Trophoblast cell (in vitro differentiated cells and primary cell): Measurements from ENCODE around the gene WDR26. TPM values are rescaled to one million over a fixed set of nuclear protein-coding genes. Genes with fewer than 3 reads are reported as not detected.
"Not testable (repeated sequence)": the region's sequence is repeated elsewhere in the genome, so short reads cannot be mapped to it uniquely, and the experiment has no call there.

Experiments
- DNase-seq, 2 donors: peaks; one replicate each; pipeline ENCODE4 v3.0.0-alpha.2; 2016
- H2AFZ ChIP-seq: 2 replicates; pipeline ENCODE4 v1.6.1; 2013; ENCODE audit warnings: low read length, moderate library complexity, mild to moderate bottlenecking; ENCODE audit not compliant: insufficient read depth, poor library complexity
- H2AK5ac ChIP-seq: 2 replicates; pipeline ENCODE4 v1.6.1; 2013; ENCODE audit warnings: mild to moderate bottlenecking, low read length
- H2BK120ac ChIP-seq: 2 replicates; pipeline ENCODE4 v1.6.1; 2013; ENCODE audit warnings: low read length, mild to moderate bottlenecking, moderate library complexity; ENCODE audit not compliant: insufficient read depth, poor library complexity
- H2BK12ac ChIP-seq: 2 replicates; pipeline ENCODE4 v1.6.1; 2013; ENCODE audit warnings: mild to moderate bottlenecking, low read length, moderate library complexity
- H2BK5ac ChIP-seq: 2 replicates; pipeline ENCODE4 v1.6.1; 2013; ENCODE audit warnings: low read length, low read depth, moderate library complexity, mild to moderate bottlenecking; ENCODE audit not compliant: poor library complexity
- H3K14ac ChIP-seq: 2 replicates; pipeline ENCODE4 v1.6.1; 2013; ENCODE audit warnings: mild to moderate bottlenecking, low read length
- H3K18ac ChIP-seq: 2 replicates; pipeline ENCODE4 v1.6.1; 2013; ENCODE audit warnings: mild to moderate bottlenecking, low read length
- H3K23ac ChIP-seq: 2 replicates; pipeline ENCODE4 v1.6.1; 2013; ENCODE audit warnings: low read length
- H3K27ac ChIP-seq: 2 replicates; pipeline ENCODE4 v1.5.1; 2013; ENCODE audit warnings: low read depth, mild to moderate bottlenecking, inconsistent platforms, low read length, moderate library complexity
- H3K27me3 ChIP-seq: 2 replicates; pipeline ENCODE4 v1.6.1; 2013; ENCODE audit warnings: inconsistent platforms, mild to moderate bottlenecking, low read length, moderate library complexity; ENCODE audit not compliant: insufficient read depth
- H3K36me3 ChIP-seq, 2 experiments: 1 replicate in 1 of 2; 2 replicates in 1 of 2; pipeline ENCODE4 v1.6.1; 2013; ENCODE audit warnings: low read length in 2 of 2, mild to moderate bottlenecking in 2 of 2, moderate library complexity in 1 of 2; ENCODE audit not compliant: insufficient read depth in 2 of 2, control insufficient read depth in 1 of 2
- H3K4ac ChIP-seq: 2 replicates; pipeline ENCODE4 v1.6.1; 2013; ENCODE audit warnings: low read depth, mild to moderate bottlenecking, low read length, moderate library complexity
- H3K4me1 ChIP-seq, 2 experiments: 1 replicate in 1 of 2; 2 replicates in 1 of 2; pipeline ENCODE4 v1.6.1; 2013; ENCODE audit warnings: low read length in 2 of 2, mild to moderate bottlenecking in 2 of 2, moderate library complexity in 1 of 2; ENCODE audit not compliant: insufficient read depth in 2 of 2, control insufficient read depth in 1 of 2
- H3K4me2 ChIP-seq: 2 replicates; pipeline ENCODE4 v1.6.1; 2013; ENCODE audit warnings: inconsistent platforms, mild to moderate bottlenecking, low read length, moderate library complexity
- H3K4me3 ChIP-seq: 2 replicates; pipeline ENCODE4 v1.5.1; 2013; ENCODE audit warnings: mild to moderate bottlenecking, low read depth, low read length, inconsistent platforms
- H3K79me1 ChIP-seq: one replicate; pipeline ENCODE4 v1.6.1; 2013; ENCODE audit warnings: low read length
- H3K79me2 ChIP-seq: 2 replicates; pipeline ENCODE4 v1.6.1; 2013; ENCODE audit warnings: low read length, mild to moderate bottlenecking; ENCODE audit not compliant: control insufficient read depth, insufficient read depth, poor library complexity
- H3K9ac ChIP-seq: 2 replicates; pipeline ENCODE4 v1.6.1; 2013; ENCODE audit warnings: mild to moderate bottlenecking, low read length
- H3K9me3 ChIP-seq: 2 replicates; pipeline ENCODE4 v1.6.1; 2013; ENCODE audit warnings: low read depth, mild to moderate bottlenecking, control low read depth, inconsistent platforms, low read length; ENCODE audit not compliant: insufficient read depth
- H4K12ac ChIP-seq: 2 replicates; pipeline ENCODE4 v1.6.1; 2013; ENCODE audit warnings: low read depth, mild to moderate bottlenecking, low read length, moderate library complexity
- H4K8ac ChIP-seq: 2 replicates; pipeline ENCODE4 v1.6.1; 2013; ENCODE audit warnings: low read depth, mild to moderate bottlenecking, low read length, moderate library complexity
- H4K91ac ChIP-seq: one replicate; pipeline ENCODE4 v1.6.1; 2013; ENCODE audit warnings: low read depth, mild to moderate bottlenecking, low read length, moderate library complexity
- WGBS: extraction: QIAGEN DNeasy Blood & Tissue Kit; methylation state at CpG from one replicate; pipeline ENCODE4 v1.1.7; 2013; ENCODE audit warnings: missing lambda C conversion rate; ENCODE audit not compliant: insufficient read length, insufficient coverage; ENCODE audit errors: extremely low coverage; 5-methylcytosine and 5-hydroxymethylcytosine counted together
- polyA plus RNA-seq: library from polyadenylated mRNA; stranded (reverse); fragments of 200-250 nt; gene quantifications from 2 replicates; pipeline ENCODE4 v1.2.3, GENCODE V29; 2013

The WDR26 gene
- 90.2 and 90.5 TPM in 2 replicates for polyA plus RNA-seq

- Histone ChIP-seq H2BK120ac (peak within 1 kb of the TSS; percentile 98), H3K4me3 (peak within 1 kb of the TSS; percentile 99), H4K12ac (peak within 1 kb of the TSS; percentile 98), H3K4ac (peak within 1 kb of the TSS; percentile 97), H2AFZ (peak within 1 kb of the TSS; percentile 100), H3K36me3 (no peaks in the 10 kb centered on the region), H4K8ac (peak within 1 kb of the TSS; percentile 99), H2BK12ac (peak within 1 kb of the TSS; percentile 92), H3K23ac (peak within 1 kb of the TSS; percentile 23), H3K4me2 (peak within 1 kb of the TSS; percentile 95), H3K9me3 (peaks cover 2% of the 10 kb centered on the region), H3K14ac (peak within 1 kb of the TSS; percentile 99), H2BK5ac (peak within 1 kb of the TSS; percentile 94), H4K91ac (peak within 1 kb of the TSS; percentile 98), H3K27me3 (no peaks in the 10 kb centered on the region), H3K9ac (peak within 1 kb of the TSS; percentile 94), H2AK5ac (peak within 1 kb of the TSS; percentile 42), H3K79me2 (peaks cover 13% of the 10 kb centered on the region), H3K79me1 (peaks cover 8% of the 10 kb centered on the region), H3K27ac (peak within 1 kb of the TSS; percentile 86), H3K4me1 (peaks cover 7 to 9% of the 10 kb centered on the region in 2 experiments), H3K18ac (peak within 1 kb of the TSS; percentile 99)
- peak; percentile 82 to 83 for DNase-seq
- WGBS = no CpG with 5 or more reads among the region's 46 CpGs
These were observed at the start of gene WDR26 for GRCh38 chr1:224434691-224435317. TSS of gene WDR26 (minus strand) at chr1:224434797.

DNA sequence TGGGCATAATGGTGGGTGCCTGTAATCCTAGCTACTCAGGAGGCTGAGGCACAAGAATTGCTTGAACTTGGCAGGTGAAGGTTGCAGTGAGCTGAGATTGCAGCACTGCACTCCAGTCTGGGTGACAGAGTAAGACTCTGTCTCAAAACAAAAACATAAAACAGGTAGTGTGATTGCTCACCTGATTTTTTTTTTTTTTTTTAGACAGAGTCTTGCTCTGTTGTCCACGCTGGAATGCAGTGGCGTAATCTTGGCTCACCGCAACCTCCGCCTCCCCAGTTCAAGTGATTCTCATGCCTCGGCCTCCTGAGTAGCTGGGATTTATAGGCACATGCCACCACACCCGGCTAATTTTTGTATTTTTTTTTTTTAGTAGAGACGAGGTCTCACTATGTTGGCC lies 48.6 kb upstream of the WDR26 start:
- not testable (repeated sequence) for H2BK5ac ChIP-seq, H3K14ac ChIP-seq, H2BK120ac ChIP-seq, H3K36me3 ChIP-seq, H3K4me3 ChIP-seq, H3K23ac ChIP-seq, H3K79me1 ChIP-seq, H3K79me2 ChIP-seq, H4K12ac ChIP-seq, H3K4me1 ChIP-seq, H2AK5ac ChIP-seq, H3K18ac ChIP-seq, H4K8ac ChIP-seq, H2BK12ac ChIP-seq, H3K4ac ChIP-seq, H3K27me3 ChIP-seq, H3K9ac ChIP-seq, H3K4me2 ChIP-seq, H3K9me3 ChIP-seq, H2AFZ ChIP-seq, H3K27ac ChIP-seq, H4K91ac ChIP-seq
- DNase-seq = peak; percentile 50 to 58
- WGBS = no CpG with 5 or more reads among the region's 7 CpGs

DNA sequence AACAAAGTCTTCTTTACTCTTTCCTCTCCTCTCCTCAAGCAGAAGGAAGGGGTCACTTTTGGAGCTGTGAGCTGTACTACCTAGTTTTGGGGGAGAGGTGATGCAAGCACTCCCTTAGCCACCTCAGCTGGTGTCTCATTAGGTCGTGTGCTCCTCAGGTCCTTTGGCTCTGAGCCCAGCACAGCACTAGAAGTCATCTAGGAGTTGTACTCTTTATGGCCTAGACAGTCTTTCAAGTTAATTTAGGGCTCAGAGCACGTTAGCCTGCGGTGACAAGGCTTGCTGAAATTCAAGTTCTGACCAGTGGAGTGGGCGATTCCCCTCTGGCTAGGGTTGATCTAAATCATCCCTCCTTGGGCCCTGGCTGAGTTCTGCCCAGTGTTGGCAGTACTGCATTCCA lies 48.0 kb upstream of the WDR26 start:
- Histone ChIP-seq H3K79me2 (no peaks in the 10 kb centered on the region), H2BK12ac (no peak overlapping the region), H3K23ac (no peak overlapping the region), H3K4me2 (no peak overlapping the region), H2BK120ac (no peak overlapping the region), H4K12ac (no peak overlapping the region), H2AK5ac (no peak overlapping the region), H3K27me3 (no peaks in the 10 kb centered on the region), H3K36me3 (no peaks in the 10 kb centered on the region), H3K14ac (no peak overlapping the region), H4K91ac (no peak overlapping the region), H2BK5ac (no peak overlapping the region), H3K4me3 (no peak overlapping the region), H4K8ac (no peak overlapping the region), H3K4ac (no peak overlapping the region), H3K9me3 (peaks cover 2% of the 10 kb centered on the region), H3K9ac (no peak overlapping the region), H3K4me1 (peaks cover 0 to 4% of the 10 kb centered on the region in 2 experiments), H3K79me1 (no peaks in the 10 kb centered on the region), H3K27ac (no peak overlapping the region), H2AFZ (no peak overlapping the region), H3K18ac (no peak overlapping the region)
- no CpG with 5 or more reads among the region's 4 CpGs for WGBS
- no peak for DNase-seq

- no peak overlapping the region for H3K14ac ChIP-seq
- no CpG with 5 or more reads among the region's 2 CpGs for WGBS
- no peak overlapping the region for H3K27ac ChIP-seq
These were observed 47.0 kb upstream of the WDR26 start for GRCh38 chr1:224481601-224482000.

More at GRCh38 chr1:224481601-224482000, 47.0 kb upstream of the WDR26 start:
- H3K9ac ChIP-seq = no peak overlapping the region
- H2BK5ac ChIP-seq = no peak overlapping the region
- no peak overlapping the region for H2AFZ ChIP-seq
- no peak overlapping the region for H3K4me2 ChIP-seq
- no peak overlapping the region for H2BK120ac ChIP-seq
- no peaks in the 10 kb centered on the region for H3K79me1 ChIP-seq
- H3K4me1 ChIP-seq = peaks cover 0 to 4% of the 10 kb centered on the region in 2 experiments
- H4K91ac ChIP-seq = no peak overlapping the region
- H3K36me3 ChIP-seq = no peaks in the 10 kb centered on the region
- no peaks in the 10 kb centered on the region for H3K27me3 ChIP-seq
- peaks cover 2% of the 10 kb centered on the region for H3K9me3 ChIP-seq
- no peak overlapping the region for H3K4me3 ChIP-seq
- no peak overlapping the region for H3K4ac ChIP-seq
- H3K23ac ChIP-seq = no peak overlapping the region
- no peak overlapping the region for H2AK5ac ChIP-seq
- no peak for DNase-seq
- H4K8ac ChIP-seq = no peak overlapping the region
- H3K79me2 ChIP-seq = no peaks in the 10 kb centered on the region
- no peak overlapping the region for H2BK12ac ChIP-seq
- no peak overlapping the region for H3K18ac ChIP-seq
- H4K12ac ChIP-seq = no peak overlapping the region
